SH-SY5Y (cell line): ENCODE data around the gene MAP1B.

ENCODE experiments used
- GATA2 ChIP-seq: IDR thresholded peaks from 2 replicates; pipeline ENCODE4 v1.6.1; 2011; ENCODE audit warnings: mild to moderate bottlenecking, low read depth, low read length
- GATA3 ChIP-seq: IDR thresholded peaks from 2 replicates; pipeline ENCODE4 v1.6.1; 2011; ENCODE audit warnings: low read depth, mild to moderate bottlenecking, low read length, moderate library complexity

GRCh38 chr5:72114629-72115028 is 7.4 kb downstream of the MAP1B start:
- TF ChIP-seq GATA2 (no peak), GATA3 (no peak)
